ENCODE data around the gene TNC. TPM values are rescaled to one million over a fixed set of nuclear protein-coding genes. Genes with fewer than 3 reads are reported as not detected.

The TNC gene
- polyA plus RNA-seq, 1 experiment: 648 TPM

- POLR2A ChIA-PET: no interaction called here
- H3K27me3 ChIP-seq (ENCODE audit: control insufficient read depth, insufficient read depth, low read length): no peaks in the 10 kb centered on the region
- H3K4me3 ChIP-seq (ENCODE audit: low read depth, low read length): no peak overlapping the region
- CTCF ChIA-PET: interaction anchor here (0.7 to 1.5 kb wide), 4 partner anchors 35 to 239 kb away, joined by 3 read pairs; partner anchors contain the start of gene TNC
- no peak for TF ChIP-seq CTCF (IDR thresholded peaks at IDR 0.05; ENCODE audit: insufficient read depth, low read depth, low read length)
- no peaks in the 10 kb centered on the region for H3K36me3 ChIP-seq (ENCODE audit: control insufficient read depth, insufficient read depth, low read length)
- no peak for DNase-seq (ENCODE audit: low read depth)
These were observed 43.5 kb upstream of the TNC start for GRCh38 chr9:115161446-115161845.

- CTCF ChIA-PET: interaction anchor here (0.6 to 1.7 kb wide), 5 partner anchors 35 to 479 kb away, joined by 3 to 6 read pairs (median 3); no protein-coding TSS in a partner anchor
- TF ChIP-seq CTCF (IDR thresholded peaks at IDR 0.05; ENCODE audit: insufficient read depth, low read depth, low read length): no peak
- no peak overlapping the region for H3K4me3 ChIP-seq (ENCODE audit: low read depth, low read length)
- H3K27me3 ChIP-seq (ENCODE audit: control insufficient read depth, insufficient read depth, low read length): no peaks in the 10 kb centered on the region
- no peaks in the 10 kb centered on the region for H3K36me3 ChIP-seq (ENCODE audit: control insufficient read depth, insufficient read depth, low read length)
- DNase-seq (ENCODE audit: low read depth): peak; percentile 80
- POLR2A ChIA-PET: no interaction called here
These were observed 40.9 kb upstream of the TNC start for GRCh38 chr9:115158661-115159481.

GRCh38 chr9:115157245-115157674 is 39.3 kb upstream of the TNC start:
- CTCF ChIA-PET: interaction anchor here (1.3 kb wide), 1 partner anchor 367 kb away, joined by 3 read pairs; no protein-coding TSS in a partner anchor
- H3K27me3 ChIP-seq (ENCODE audit: control insufficient read depth, insufficient read depth, low read length): no peaks in the 10 kb centered on the region
- no peak overlapping the region for H3K4me3 ChIP-seq (ENCODE audit: low read depth, low read length)
- no peak for DNase-seq (ENCODE audit: low read depth)
- no peaks in the 10 kb centered on the region for H3K36me3 ChIP-seq (ENCODE audit: control insufficient read depth, insufficient read depth, low read length)
- POLR2A ChIA-PET: no interaction called here
- TF ChIP-seq CTCF (IDR thresholded peaks at IDR 0.05; ENCODE audit: insufficient read depth, low read depth, low read length): no peak

GRCh38 chr9:115155037-115155436 is 37.1 kb upstream of the TNC start:
- DNase-seq (ENCODE audit: low read depth): no peak
- H3K36me3 ChIP-seq (ENCODE audit: control insufficient read depth, insufficient read depth, low read length): no peaks in the 10 kb centered on the region
- POLR2A ChIA-PET: no interaction called here
- H3K4me3 ChIP-seq (ENCODE audit: low read depth, low read length): no peak overlapping the region
- no peak for TF ChIP-seq CTCF (IDR thresholded peaks at IDR 0.05; ENCODE audit: insufficient read depth, low read depth, low read length)
- CTCF ChIA-PET: no interaction called here
- no peaks in the 10 kb centered on the region for H3K27me3 ChIP-seq (ENCODE audit: control insufficient read depth, insufficient read depth, low read length)

- POLR2A ChIA-PET: interaction anchor here (0.7 kb wide), 2 partner anchors 10 to 49 kb away, joined by 3 read pairs; no protein-coding TSS in a partner anchor
- CTCF ChIA-PET: no interaction called here
These were observed 36.7 kb upstream of the TNC start for GRCh38 chr9:115154617-115155016.

More at GRCh38 chr9:115154617-115155016, 36.7 kb upstream of the TNC start:
- Histone ChIP-seq H3K27me3 (ENCODE audit: control insufficient read depth, insufficient read depth, low read length) (no peaks in the 10 kb centered on the region), H3K4me3 (ENCODE audit: low read depth, low read length) (no peak overlapping the region), H3K36me3 (ENCODE audit: control insufficient read depth, insufficient read depth, low read length) (no peaks in the 10 kb centered on the region)
- no peak for DNase-seq (ENCODE audit: low read depth)
- TF ChIP-seq CTCF (IDR thresholded peaks at IDR 0.05; ENCODE audit: insufficient read depth, low read depth, low read length): no peak

Data from BJ (cell line).